Measurements from ENCODE around the gene EPC1. TPM values are rescaled to one million over a fixed set of nuclear protein-coding genes. Genes with fewer than 3 reads are reported as not detected.
A peak's percentile ranks its signal among the peaks of the same experiment; 100 is the strongest.

Gene EPC1
- total and polyA plus RNA-seq, 7 experiments from 2014 or later = 46.0 to 156 (median 115) TPM

GRCh38 chr10:32279795-32280194, 67.2 kb downstream of the EPC1 start:
- intact Hi-C loops (cut with micrococcal nuclease) = loop anchor here in 1 of 2 donors (2.0 to 10.0 kb wide), 2 partner anchors 15 to 265 kb away; no protein-coding TSS in a partner anchor
- Histone ChIP-seq H3K36me3 (ENCODE audit: control insufficient read depth in 2 of 3, insufficient read depth in 3 of 3, low read length in 3 of 3) (peaks cover 8 to 56% (median 10%) of the 10 kb centered on the region in 3 experiments), H3K4me1 (ENCODE audit: control insufficient read depth in 2 of 2, insufficient read depth in 2 of 2, low read length in 2 of 2) (no peaks in the 10 kb centered on the region), H3K27me3 (ENCODE audit: control insufficient read depth in 2 of 2, insufficient read depth in 2 of 2, low read length in 2 of 2) (no peaks in the 10 kb centered on the region), H3K9me3 (ENCODE audit: control insufficient read depth in 2 of 3, low read length in 3 of 3) (no peaks in the 10 kb centered on the region), H3K4me3 (ENCODE audit: low read length) (no peak overlapping the region), H3K27ac (ENCODE audit: low read depth, low read length) (no peak overlapping the region)
- H3K4me3 Mint-ChIP-seq = no peak overlapping the region
- ATAC-seq (no peak), DNase-seq (no peak)
- CTCF ChIA-PET = interaction anchor here (0.6 kb wide), 1 partner anchor 766 kb away, joined by 3 read pairs; no protein-coding TSS in a partner anchor
- no peaks in the 10 kb centered on the region for H3K9me3 Mint-ChIP-seq
- H3K36me3 Mint-ChIP-seq = peaks cover 0 to 28% (median 25%) of the 10 kb centered on the region in 5 donors
- H3K27ac Mint-ChIP-seq = peak overlapping the region in 5 of 9 donors; percentile 18 to 73 (median 33)
- POLR2A ChIA-PET = no interaction called here
- H3K4me1 Mint-ChIP-seq = peaks cover 5 to 26% (median 8%) of the 10 kb centered on the region in 7 donors
- H3K27me3 Mint-ChIP-seq = no peaks in the 10 kb centered on the region

- Histone ChIP-seq H3K4me1 (ENCODE audit: control insufficient read depth in 2 of 2, insufficient read depth in 2 of 2, low read length in 2 of 2) (no peaks in the 10 kb centered on the region), H3K9me3 (ENCODE audit: control insufficient read depth in 2 of 3, low read length in 3 of 3) (no peaks in the 10 kb centered on the region), H3K36me3 (ENCODE audit: control insufficient read depth in 2 of 3, insufficient read depth in 3 of 3, low read length in 3 of 3) (peaks cover 21 to 65% (median 23%) of the 10 kb centered on the region in 3 experiments), H3K27ac (ENCODE audit: low read depth, low read length) (no peak overlapping the region), H3K4me3 (ENCODE audit: low read length) (no peak overlapping the region), H3K27me3 (ENCODE audit: control insufficient read depth in 2 of 2, insufficient read depth in 2 of 2, low read length in 2 of 2) (no peaks in the 10 kb centered on the region)
- Mint-ChIP-seq H3K4me3 (no peak overlapping the region), H3K36me3 (peaks cover 5 to 43% (median 30%) of the 10 kb centered on the region in 5 donors), H3K9me3 (no peaks in the 10 kb centered on the region), H3K4me1 (peaks cover 0 to 23% (median 10%) of the 10 kb centered on the region in 7 donors), H3K27ac (peak overlapping the region in 1 of 9 donors; percentile 59), H3K27me3 (no peaks in the 10 kb centered on the region)
- POLR2A ChIA-PET = no interaction called here
- CTCF ChIA-PET = no interaction called here
- intact Hi-C loops (cut with micrococcal nuclease) = loop anchor here in 1 of 2 donors (5.0 kb wide), 1 partner anchor 34 kb away; no protein-coding TSS in a partner anchor
- DNase-seq = no peak
- no peak for ATAC-seq
Measured at GRCh38 chr10:32273336-32273735, 73.6 kb downstream of the EPC1 start.

DNA sequence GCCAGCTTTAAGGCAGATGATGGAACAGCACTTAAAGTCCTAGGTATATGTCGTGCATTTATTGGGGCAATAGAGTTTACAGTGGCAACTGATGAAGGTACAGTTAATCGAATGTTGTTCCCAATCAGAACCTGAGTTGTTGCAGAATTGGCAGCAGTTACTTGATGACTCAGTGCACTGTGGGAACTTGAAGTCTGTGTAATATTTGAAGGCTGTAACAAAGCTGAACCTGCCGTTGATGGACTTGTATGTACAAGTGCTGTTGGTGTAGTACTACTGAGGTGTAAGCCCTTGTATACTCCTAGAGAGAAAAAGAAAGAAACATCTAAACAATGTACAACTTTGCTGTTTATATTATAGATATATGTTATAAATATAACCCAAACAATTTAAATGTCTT, 75.3 kb downstream of the EPC1 start:
- Mint-ChIP-seq H3K9me3 (no peaks in the 10 kb centered on the region), H3K4me1 (peaks cover 0 to 12% (median 5%) of the 10 kb centered on the region in 7 donors), H3K36me3 (peaks cover 5 to 59% (median 36%) of the 10 kb centered on the region in 5 donors), H3K4me3 (no peak overlapping the region), H3K27me3 (no peaks in the 10 kb centered on the region), H3K27ac (peak overlapping the region in 1 of 9 donors; percentile 49)
- CTCF ChIA-PET = no interaction called here
- no peak overlapping the region for H3K27ac ChIP-seq (ENCODE audit: low read depth, low read length)
- POLR2A ChIA-PET = no interaction called here
- DNase-seq (no peak), ATAC-seq (no peak)
- no peaks in the 10 kb centered on the region for H3K27me3 ChIP-seq (ENCODE audit: control insufficient read depth in 2 of 2, insufficient read depth in 2 of 2, low read length in 2 of 2)
- intact Hi-C loops (cut with micrococcal nuclease) = loop anchor here in 1 of 2 donors (5.0 kb wide), 1 partner anchor 36 kb away; no protein-coding TSS in a partner anchor
- H3K4me1 ChIP-seq (ENCODE audit: control insufficient read depth in 2 of 2, insufficient read depth in 2 of 2, low read length in 2 of 2) = no peaks in the 10 kb centered on the region
- H3K36me3 ChIP-seq (ENCODE audit: control insufficient read depth in 2 of 3, insufficient read depth in 3 of 3, low read length in 3 of 3) = peaks cover 23 to 69% (median 24%) of the 10 kb centered on the region in 3 experiments
- no peak overlapping the region for H3K4me3 ChIP-seq (ENCODE audit: low read length)
- no peaks in the 10 kb centered on the region for H3K9me3 ChIP-seq (ENCODE audit: control insufficient read depth in 2 of 3, low read length in 3 of 3)

DNA sequence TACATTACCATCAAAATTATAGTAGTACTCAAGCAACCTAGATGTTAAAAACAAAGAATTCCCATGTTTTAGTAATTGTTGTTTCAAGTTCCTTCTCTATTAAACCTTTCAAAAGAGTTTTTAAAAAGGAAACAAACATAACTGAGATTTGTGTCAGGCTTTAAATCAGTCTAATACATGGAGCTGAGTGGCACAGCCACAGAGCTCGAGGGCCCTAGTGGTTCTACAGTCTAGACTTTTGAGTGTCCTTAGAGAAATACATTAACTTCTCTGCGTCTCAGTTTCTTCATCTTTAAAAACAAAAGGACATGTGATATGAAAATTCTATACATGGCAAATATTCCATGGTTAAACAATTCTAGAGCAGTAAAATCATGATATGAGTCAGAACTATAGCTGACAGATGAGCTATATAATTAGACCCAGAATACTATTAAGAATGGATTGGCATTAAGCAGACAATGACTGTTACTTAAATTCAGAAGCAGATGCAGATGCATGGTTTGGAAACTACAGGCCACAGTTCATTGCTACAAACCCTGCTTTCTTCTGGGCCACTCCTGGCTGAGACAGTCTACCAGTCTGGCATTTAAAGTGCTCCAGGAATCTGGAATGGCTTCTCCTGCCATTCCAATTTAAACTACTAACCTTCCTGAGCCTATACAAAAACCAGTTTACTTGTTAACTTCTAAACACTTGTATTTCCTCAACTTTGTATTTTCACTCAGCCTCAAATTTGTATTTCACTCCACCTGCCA, 77.4 kb downstream of the EPC1 start:
- no peaks in the 10 kb centered on the region for H3K27me3 Mint-ChIP-seq
- CTCF ChIA-PET = interaction anchor here (0.6 kb wide), 1 partner anchor 698 kb away, joined by 3 read pairs; no protein-coding TSS in a partner anchor
- no peak overlapping the region for H3K4me3 Mint-ChIP-seq
- H3K36me3 ChIP-seq (ENCODE audit: control insufficient read depth in 2 of 3, insufficient read depth in 3 of 3, low read length in 3 of 3) = peaks cover 23 to 62% (median 24%) of the 10 kb centered on the region in 3 experiments
- H3K27me3 ChIP-seq (ENCODE audit: control insufficient read depth in 2 of 2, insufficient read depth in 2 of 2, low read length in 2 of 2) = no peaks in the 10 kb centered on the region
- no peaks in the 10 kb centered on the region for H3K9me3 Mint-ChIP-seq
- intact Hi-C loops (cut with micrococcal nuclease) = loop anchor here in 1 of 2 donors (5.0 kb wide), 1 partner anchor 38 kb away; no protein-coding TSS in a partner anchor
- no peak overlapping the region for H3K4me3 ChIP-seq (ENCODE audit: low read length)
- H3K4me1 ChIP-seq (ENCODE audit: control insufficient read depth in 2 of 2, insufficient read depth in 2 of 2, low read length in 2 of 2) = no peaks in the 10 kb centered on the region
- no peaks in the 10 kb centered on the region for H3K9me3 ChIP-seq (ENCODE audit: control insufficient read depth in 2 of 3, low read length in 3 of 3)
- no peak for ATAC-seq
- POLR2A ChIA-PET = interaction anchor here (0.9 kb wide), 1 partner anchor 60 kb away, joined by 3 read pairs; no protein-coding TSS in a partner anchor
- peaks cover 0 to 10% (median 2%) of the 10 kb centered on the region in 7 donors for H3K4me1 Mint-ChIP-seq
- peak overlapping the region in 3 of 9 donors; percentile 2 to 52 (median 34) for H3K27ac Mint-ChIP-seq
- peaks cover 5 to 56% (median 35%) of the 10 kb centered on the region in 5 donors for H3K36me3 Mint-ChIP-seq
- DNase-seq = no peak
- H3K27ac ChIP-seq (ENCODE audit: low read depth, low read length) = no peak overlapping the region

GRCh38 chr10:32268788-32269187, 78.2 kb downstream of the EPC1 start:
- no peak overlapping the region for H3K4me3 Mint-ChIP-seq
- Histone ChIP-seq H3K27ac (ENCODE audit: low read depth, low read length) (no peak overlapping the region), H3K4me1 (ENCODE audit: control insufficient read depth in 2 of 2, insufficient read depth in 2 of 2, low read length in 2 of 2) (no peaks in the 10 kb centered on the region), H3K36me3 (ENCODE audit: control insufficient read depth in 2 of 3, insufficient read depth in 3 of 3, low read length in 3 of 3) (peaks cover 23 to 62% (median 24%) of the 10 kb centered on the region in 3 experiments), H3K9me3 (ENCODE audit: control insufficient read depth in 2 of 3, low read length in 3 of 3) (no peaks in the 10 kb centered on the region), H3K4me3 (ENCODE audit: low read length) (no peak overlapping the region), H3K27me3 (ENCODE audit: control insufficient read depth in 2 of 2, insufficient read depth in 2 of 2, low read length in 2 of 2) (no peaks in the 10 kb centered on the region)
- no peak for ATAC-seq
- no peak for DNase-seq
- ChIA-PET CTCF (interaction anchor here (0.6 to 1.4 kb wide), 2 partner anchors 12 to 698 kb away, joined by 3 read pairs; no protein-coding TSS in a partner anchor), POLR2A (interaction anchor here (0.9 kb wide), 1 partner anchor 61 kb away, joined by 3 read pairs; no protein-coding TSS in a partner anchor)
- no peaks in the 10 kb centered on the region for H3K9me3 Mint-ChIP-seq
- H3K27ac Mint-ChIP-seq = peak overlapping the region in 2 of 9 donors; percentile 34 to 45
- intact Hi-C loops (cut with micrococcal nuclease) = no loop called here
- peaks cover 5 to 56% (median 35%) of the 10 kb centered on the region in 5 donors for H3K36me3 Mint-ChIP-seq
- peaks cover 0 to 9% (median 0%) of the 10 kb centered on the region in 7 donors for H3K4me1 Mint-ChIP-seq
- H3K27me3 Mint-ChIP-seq = no peaks in the 10 kb centered on the region

GRCh38 chr10:32266979-32267378, 80.0 kb downstream of the EPC1 start:
- DNase-seq = no peak

More at GRCh38 chr10:32266979-32267378, 80.0 kb downstream of the EPC1 start:
- no peak for ATAC-seq
- H3K9me3 Mint-ChIP-seq = no peaks in the 10 kb centered on the region
- no peak overlapping the region for H3K27ac ChIP-seq (ENCODE audit: low read depth, low read length)
- no peaks in the 10 kb centered on the region for H3K4me1 ChIP-seq (ENCODE audit: control insufficient read depth in 2 of 2, insufficient read depth in 2 of 2, low read length in 2 of 2)
- intact Hi-C loops (cut with micrococcal nuclease) = no loop called here
- peak overlapping the region in 1 of 10 donors; percentile 25 for H3K4me3 Mint-ChIP-seq
- peak overlapping the region in 6 of 9 donors; percentile 1 to 79 (median 56) for H3K27ac Mint-ChIP-seq
- H3K9me3 ChIP-seq (ENCODE audit: control insufficient read depth in 2 of 3, low read length in 3 of 3) = no peaks in the 10 kb centered on the region
- H3K4me1 Mint-ChIP-seq = peaks cover 0 to 7% (median 0%) of the 10 kb centered on the region in 7 donors
- peaks cover 5 to 47% (median 33%) of the 10 kb centered on the region in 5 donors for H3K36me3 Mint-ChIP-seq
- no peak overlapping the region for H3K4me3 ChIP-seq (ENCODE audit: low read length)
- ChIA-PET CTCF (interaction anchor here (1.9 kb wide), 1 partner anchor 10 kb away, joined by 5 read pairs; no protein-coding TSS in a partner anchor), POLR2A (interaction anchor here (1.3 kb wide), 1 partner anchor 112 kb away, joined by 3 read pairs; no protein-coding TSS in a partner anchor)
- H3K27me3 Mint-ChIP-seq = no peaks in the 10 kb centered on the region
- peaks cover 19 to 46% (median 23%) of the 10 kb centered on the region in 3 experiments for H3K36me3 ChIP-seq (ENCODE audit: control insufficient read depth in 2 of 3, insufficient read depth in 3 of 3, low read length in 3 of 3)
- no peaks in the 10 kb centered on the region for H3K27me3 ChIP-seq (ENCODE audit: control insufficient read depth in 2 of 2, insufficient read depth in 2 of 2, low read length in 2 of 2)
